Natural killer cell (primary cell): ENCODE data around the gene OAT. TPM values are rescaled to one million over a fixed set of nuclear protein-coding genes. Genes with fewer than 3 reads are reported as not detected.
A peak's percentile ranks its signal among the peaks of the same experiment; 100 is the strongest.

ENCODE experiments used
- ATAC-seq, 3 donors: fragments of 150-1000 bp in 2 of 3; fragments of 200-7000 bp in 1 of 3; cut with Tn5 transposase; 1 replicate in 1 of 3; 2 replicates in 2 of 3; pipeline ENCODE4 v1.10.0; 2021; ENCODE audit warnings: mild to moderate bottlenecking in 2 of 3, moderate library complexity in 2 of 3
- DNase-seq, 2 donors: peaks; one replicate each; pipeline versions ENCODE4 v3.0.0 to v3.0.0-alpha.2; 2013 to 2021; ENCODE audit warnings: mixed read lengths in 1 of 2
- H3K27ac ChIP-seq: one replicate; pipeline ENCODE4 v1.5.1; 2013; ENCODE audit warnings: mild to moderate bottlenecking, low read length
- H3K27me3 ChIP-seq: one replicate; pipeline ENCODE4 v1.6.1; 2013; ENCODE audit warnings: low read length; ENCODE audit not compliant: control insufficient read depth, insufficient read depth
- H3K36me3 ChIP-seq: one replicate; pipeline ENCODE4 v1.6.1; 2013; ENCODE audit warnings: low read length; ENCODE audit not compliant: control insufficient read depth, insufficient read depth
- H3K4me1 ChIP-seq: one replicate; pipeline ENCODE4 v1.6.1; 2013; ENCODE audit warnings: low read length; ENCODE audit not compliant: control insufficient read depth, insufficient read depth
- H3K4me3 ChIP-seq: one replicate; pipeline ENCODE4 v1.5.1; 2013; ENCODE audit warnings: low read length
- H3K9me3 ChIP-seq: one replicate; pipeline ENCODE4 v1.6.1; 2013; ENCODE audit warnings: low read length; ENCODE audit not compliant: control insufficient read depth, insufficient read depth
- H3K27ac Mint-ChIP-seq, 2 donors: one replicate each; pipeline ENCODE4 v1.8.0; 2022; ENCODE audit warnings: mild to moderate bottlenecking in 2 of 2, mixed read lengths in 2 of 2, moderate library complexity in 1 of 2
- H3K27me3 Mint-ChIP-seq, 2 donors: one replicate each; pipeline ENCODE4 v1.8.0; 2022; ENCODE audit warnings: low read depth in 2 of 2, mixed read lengths in 2 of 2
- H3K36me3 Mint-ChIP-seq: one replicate; pipeline ENCODE4 v1.8.0; 2022; ENCODE audit warnings: mixed read lengths
- H3K4me1 Mint-ChIP-seq, 2 donors: one replicate each; pipeline ENCODE4 v1.8.0; 2022; ENCODE audit warnings: mixed read lengths in 2 of 2
- H3K4me3 Mint-ChIP-seq: one replicate; pipeline ENCODE4 v1.8.0; 2022; ENCODE audit warnings: mild to moderate bottlenecking, moderate library complexity, mixed read lengths
- H3K9me3 Mint-ChIP-seq, 2 donors: one replicate each; pipeline ENCODE4 v1.8.0; 2022; ENCODE audit warnings: mixed read lengths in 2 of 2
- WGBS: methylation state at CpG from one replicate; pipeline ENCODE4 v1.1.7; 2013; ENCODE audit warnings: missing lambda C conversion rate; ENCODE audit not compliant: insufficient coverage; 5-methylcytosine and 5-hydroxymethylcytosine counted together
- intact Hi-C: fragments of 100-400 bp; cut with micrococcal nuclease; formaldehyde crosslinking; loops from one replicate; pipeline ENCODE4 v1.14.2; 2022
- total RNA-seq, 4 donors: library from RNA; stranded (reverse); fragments of 120-200 nt in 1 of 4; gene quantifications; one replicate each; pipeline versions ENCODE4 v1.2.3 to v1.2.4, GENCODE V29; 2013 to 2022
- TF ChIP-seq, protein P1 (sequence below): fragments of 200-600 bp; IDR thresholded peaks from one replicate; pipeline ENCODE4 v1.8.0; 2022; ENCODE audit warnings: antibody characterized with exemption

Gene OAT
- total RNA-seq, 3 donors from 2014 or later (not counting 1 experiment from before 2014, with no cell fraction given) = 35.8 to 60.9 (median 48.4) TPM

GRCh38 chr10:124353896-124354295, 64.8 kb downstream of the OAT start:
- Histone ChIP-seq H3K9me3 (no peaks in the 10 kb centered on the region), H3K36me3 (no peaks in the 10 kb centered on the region), H3K27me3 (no peaks in the 10 kb centered on the region), H3K4me3 (no peak overlapping the region), H3K4me1 (peaks cover 5% of the 10 kb centered on the region), H3K27ac (no peak overlapping the region)
- no peaks in the 10 kb centered on the region for H3K9me3 Mint-ChIP-seq
- TF ChIP-seq, protein P1, sequence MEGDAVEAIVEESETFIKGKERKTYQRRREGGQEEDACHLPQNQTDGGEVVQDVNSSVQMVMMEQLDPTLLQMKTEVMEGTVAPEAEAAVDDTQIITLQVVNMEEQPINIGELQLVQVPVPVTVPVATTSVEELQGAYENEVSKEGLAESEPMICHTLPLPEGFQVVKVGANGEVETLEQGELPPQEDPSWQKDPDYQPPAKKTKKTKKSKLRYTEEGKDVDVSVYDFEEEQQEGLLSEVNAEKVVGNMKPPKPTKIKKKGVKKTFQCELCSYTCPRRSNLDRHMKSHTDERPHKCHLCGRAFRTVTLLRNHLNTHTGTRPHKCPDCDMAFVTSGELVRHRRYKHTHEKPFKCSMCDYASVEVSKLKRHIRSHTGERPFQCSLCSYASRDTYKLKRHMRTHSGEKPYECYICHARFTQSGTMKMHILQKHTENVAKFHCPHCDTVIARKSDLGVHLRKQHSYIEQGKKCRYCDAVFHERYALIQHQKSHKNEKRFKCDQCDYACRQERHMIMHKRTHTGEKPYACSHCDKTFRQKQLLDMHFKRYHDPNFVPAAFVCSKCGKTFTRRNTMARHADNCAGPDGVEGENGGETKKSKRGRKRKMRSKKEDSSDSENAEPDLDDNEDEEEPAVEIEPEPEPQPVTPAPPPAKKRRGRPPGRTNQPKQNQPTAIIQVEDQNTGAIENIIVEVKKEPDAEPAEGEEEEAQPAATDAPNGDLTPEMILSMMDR = no peak
- 93% methylated on average over 11 of the region's 11 CpGs for WGBS
- H3K27me3 Mint-ChIP-seq = peaks cover 18 to 20% of the 10 kb centered on the region in 2 donors
- H3K36me3 Mint-ChIP-seq = no peaks in the 10 kb centered on the region
- no peak for ATAC-seq
- H3K4me3 Mint-ChIP-seq = peak overlapping the region; percentile 84
- H3K27ac Mint-ChIP-seq = peak overlapping the region in 1 of 2 donors; percentile 79
- no peak for DNase-seq
- intact Hi-C loops = no loop called here
- peaks cover 8 to 14% of the 10 kb centered on the region in 2 donors for H3K4me1 Mint-ChIP-seq

- Histone ChIP-seq H3K27me3 (no peaks in the 10 kb centered on the region), H3K9me3 (no peaks in the 10 kb centered on the region), H3K36me3 (no peaks in the 10 kb centered on the region), H3K4me1 (peaks cover 5% of the 10 kb centered on the region), H3K27ac (no peak overlapping the region), H3K4me3 (no peak overlapping the region)
- Mint-ChIP-seq H3K9me3 (no peaks in the 10 kb centered on the region), H3K4me3 (no peak overlapping the region), H3K4me1 (peaks cover 8 to 14% of the 10 kb centered on the region in 2 donors), H3K27ac (no peak overlapping the region), H3K27me3 (peaks cover 19 to 20% of the 10 kb centered on the region in 2 donors), H3K36me3 (no peaks in the 10 kb centered on the region)
- intact Hi-C loops = no loop called here
- ATAC-seq = no peak
- 83% methylated on average over 15 of the region's 15 CpGs for WGBS
- no peak for DNase-seq
- TF ChIP-seq, protein P1 = no peak
These were observed 65.5 kb downstream of the OAT start for GRCh38 chr10:124353091-124353815.

DNA sequence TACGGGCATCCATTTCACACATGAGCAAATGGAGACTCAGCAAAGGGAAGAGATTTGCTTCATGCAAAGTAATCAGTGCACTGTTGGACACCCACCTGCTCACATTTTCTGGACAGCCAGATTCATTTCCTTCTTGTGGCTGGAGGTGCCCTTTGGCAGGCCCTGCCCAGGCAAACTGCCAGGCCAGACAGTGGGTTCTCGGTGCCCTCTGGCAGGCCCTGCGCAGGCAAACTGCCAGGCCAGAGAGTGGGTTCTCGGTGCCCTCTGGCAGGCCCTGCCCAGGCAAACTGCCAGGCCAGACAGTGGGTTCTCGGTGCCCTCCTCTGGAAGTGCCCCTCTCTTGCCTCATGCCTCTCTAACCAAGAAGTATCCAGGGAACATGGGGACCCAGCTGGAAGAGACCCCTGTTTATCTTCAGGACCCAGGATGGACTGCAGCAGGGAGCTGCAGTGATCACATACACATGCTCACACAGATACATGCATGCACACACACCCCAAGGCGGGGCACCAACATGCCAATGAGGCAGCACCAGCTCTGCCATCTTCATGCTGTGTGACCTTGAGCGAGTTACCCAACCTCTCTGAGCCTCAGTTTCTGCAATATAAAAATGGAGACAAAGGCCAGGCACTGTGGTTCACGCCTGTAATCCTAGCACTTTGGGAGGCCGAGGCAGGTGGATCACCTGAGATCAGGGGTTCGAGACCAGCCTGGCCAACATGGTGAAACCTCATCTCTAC, 67.1 kb downstream of the OAT start:
- Histone ChIP-seq H3K27ac (no peak overlapping the region), H3K4me3 (no peak overlapping the region), H3K9me3 (no peaks in the 10 kb centered on the region), H3K36me3 (no peaks in the 10 kb centered on the region), H3K4me1 (peaks cover 5% of the 10 kb centered on the region), H3K27me3 (no peaks in the 10 kb centered on the region)
- Mint-ChIP-seq H3K36me3 (no peaks in the 10 kb centered on the region), H3K9me3 (no peaks in the 10 kb centered on the region), H3K4me1 (peaks cover 8 to 14% of the 10 kb centered on the region in 2 donors), H3K27me3 (peaks cover 19% of the 10 kb centered on the region in 2 donors), H3K4me3 (no peak overlapping the region), H3K27ac (no peak overlapping the region)
- ATAC-seq (no peak), DNase-seq (no peak)
- WGBS = 75% methylated on average over 10 of the region's 10 CpGs
- intact Hi-C loops = no loop called here
- TF ChIP-seq, protein P1 = no peak
